ENCODE results near the gene SLC30A3. TPM values are rescaled to one million over a fixed set of nuclear protein-coding genes. Genes with fewer than 3 reads are reported as not detected.

Gene SLC30A3
- total RNA-seq, 1 experiment from 2014 or later: not detected

DNA sequence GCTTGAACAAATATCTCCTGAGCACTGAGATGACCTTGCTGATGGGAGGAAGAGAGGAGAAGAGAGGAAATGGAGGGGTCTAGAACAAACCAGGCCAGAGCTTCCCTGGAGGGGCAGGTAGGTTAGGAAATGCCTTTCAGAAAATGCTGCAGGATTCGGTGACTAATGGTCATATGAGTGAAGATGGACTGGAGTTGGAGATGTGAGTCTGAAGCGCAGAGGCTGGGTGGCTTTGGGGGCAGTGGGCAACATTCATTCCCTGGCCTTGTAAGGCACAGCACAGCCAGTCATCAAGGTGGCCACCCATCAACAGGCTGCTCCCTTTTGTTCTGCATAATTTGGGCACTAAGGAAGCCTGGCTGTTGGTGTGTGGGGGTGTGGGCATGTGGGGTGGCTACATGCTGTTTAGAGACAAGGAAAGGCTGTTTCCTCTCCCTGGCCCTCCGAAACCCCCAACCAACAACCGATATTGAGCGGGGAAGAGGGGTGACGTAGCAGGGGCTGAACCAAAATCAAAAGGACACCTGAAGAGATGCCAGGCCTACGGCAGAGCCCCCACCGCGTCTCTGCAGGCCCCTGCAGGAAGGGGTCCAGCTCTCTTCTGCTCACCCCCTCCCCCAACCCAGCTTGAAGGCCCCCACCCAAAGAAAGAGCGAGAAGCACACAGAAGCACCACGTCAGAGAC is 1.5 kb downstream of the SLC30A3 start:
- DNase-seq (ENCODE audit: low read depth): no peak

DNA sequence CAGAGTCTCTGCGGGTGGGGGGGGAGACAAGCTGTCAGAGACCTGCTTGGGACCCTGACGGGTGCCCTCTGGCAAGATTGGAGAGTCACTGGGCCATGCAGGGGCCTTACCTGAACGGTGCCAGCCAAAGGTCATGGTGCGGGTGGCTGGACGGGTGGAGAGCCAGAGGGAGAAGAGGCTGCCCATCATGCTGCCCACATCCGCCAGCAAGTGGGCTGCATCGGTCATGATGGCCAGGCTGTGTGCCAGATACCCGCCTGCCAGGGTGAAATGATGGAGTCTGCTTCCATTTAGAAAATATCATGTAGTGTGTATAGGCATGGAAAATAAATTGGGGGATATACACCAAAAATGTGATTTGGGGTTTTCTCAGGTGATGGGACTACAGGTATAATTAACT is 4.8 kb downstream of the SLC30A3 start:
- no peak for DNase-seq (ENCODE audit: low read depth)

DNA sequence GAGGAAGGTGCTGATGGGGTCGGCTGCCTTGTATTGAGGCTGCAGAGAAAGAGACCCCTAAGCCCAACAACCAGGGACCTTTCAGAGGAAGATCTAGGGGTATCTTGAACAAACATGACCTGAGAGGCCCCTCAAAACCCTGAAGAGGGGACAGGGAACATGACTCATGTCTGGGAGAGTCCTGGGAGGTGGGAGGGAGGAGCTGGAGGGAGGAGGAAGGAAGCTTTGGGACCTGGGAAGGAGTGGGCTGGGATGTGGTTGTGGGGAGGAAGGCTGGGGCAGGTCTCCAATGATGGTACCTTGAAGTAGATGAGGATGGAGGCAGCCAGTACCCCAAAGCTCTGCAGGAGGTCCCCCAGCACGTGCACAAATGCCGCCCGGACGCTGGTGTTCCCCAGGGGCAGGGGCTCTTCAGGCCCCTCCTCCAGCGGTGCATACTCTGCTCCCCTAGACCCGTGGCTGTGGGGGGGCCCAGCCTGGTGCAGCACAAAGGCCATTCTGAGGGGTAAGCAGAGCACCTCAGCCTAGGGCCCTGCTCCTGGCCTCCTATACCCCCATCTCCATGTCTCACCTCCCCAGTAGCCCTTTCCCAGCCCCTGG is 5.9 kb downstream of the SLC30A3 start:
- no peak for DNase-seq (ENCODE audit: low read depth)

DNA sequence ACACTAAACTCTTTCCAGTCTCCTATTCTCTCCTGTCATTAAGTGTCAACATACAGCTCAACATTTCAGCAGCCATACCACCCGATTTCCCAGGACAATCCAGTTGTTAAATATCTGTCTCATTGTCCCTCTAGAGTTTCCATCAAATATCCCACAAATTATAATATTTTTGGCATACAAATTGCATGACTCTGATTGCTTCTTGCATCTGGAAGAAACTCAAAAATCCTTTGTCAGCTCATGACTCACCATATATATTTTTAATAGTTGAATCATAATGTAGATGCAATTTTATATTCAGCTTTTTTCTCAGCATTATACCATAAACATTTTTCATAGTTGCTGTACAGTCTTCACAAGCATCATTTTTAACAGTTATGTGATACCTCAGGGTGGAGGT is 7.2 kb downstream of the SLC30A3 start:
- DNase-seq (ENCODE audit: low read depth): no peak

DNA sequence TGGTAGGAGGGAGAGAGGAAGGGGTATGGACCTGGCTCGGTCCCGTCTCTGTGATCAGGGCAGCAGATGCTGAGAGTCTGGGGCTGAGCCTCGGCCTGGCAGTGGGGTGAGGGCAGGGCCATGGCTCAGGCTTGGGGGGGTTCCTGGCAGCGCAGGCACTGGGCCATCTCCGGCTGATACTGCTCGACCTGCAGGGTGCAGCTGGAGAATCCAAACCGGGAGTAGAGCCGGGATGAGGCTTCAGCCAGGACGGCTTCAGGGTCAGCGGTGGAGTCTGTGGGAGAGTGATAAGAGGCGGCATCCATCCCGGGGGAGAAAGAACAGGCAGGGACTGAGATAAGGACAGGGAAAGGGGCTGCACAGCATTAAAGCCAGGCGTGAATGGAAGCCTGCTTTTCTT is 7.7 kb downstream of the SLC30A3 start:
- no peak for DNase-seq (ENCODE audit: low read depth)

DNA sequence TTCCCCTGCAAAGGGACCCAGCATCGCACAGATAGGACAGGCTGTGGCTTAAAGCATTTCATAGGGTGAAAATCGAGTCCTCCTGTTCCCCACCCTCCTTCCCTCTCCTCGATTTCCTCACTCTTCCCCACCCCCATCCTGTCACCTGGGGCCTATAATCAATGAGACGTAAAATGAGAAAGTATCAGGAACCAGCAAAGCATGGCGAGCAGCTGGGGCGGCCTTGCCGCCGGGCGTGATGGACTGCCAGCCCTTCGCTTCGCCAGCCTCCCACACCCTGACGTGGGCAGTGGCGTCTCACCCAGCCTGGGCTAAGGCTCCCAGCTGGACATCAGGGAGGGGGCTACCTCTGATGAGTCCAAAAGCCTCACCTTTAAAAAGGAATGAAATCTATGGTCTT is 11.1 kb downstream of the SLC30A3 start:
- no peak for DNase-seq (ENCODE audit: low read depth)

DNA sequence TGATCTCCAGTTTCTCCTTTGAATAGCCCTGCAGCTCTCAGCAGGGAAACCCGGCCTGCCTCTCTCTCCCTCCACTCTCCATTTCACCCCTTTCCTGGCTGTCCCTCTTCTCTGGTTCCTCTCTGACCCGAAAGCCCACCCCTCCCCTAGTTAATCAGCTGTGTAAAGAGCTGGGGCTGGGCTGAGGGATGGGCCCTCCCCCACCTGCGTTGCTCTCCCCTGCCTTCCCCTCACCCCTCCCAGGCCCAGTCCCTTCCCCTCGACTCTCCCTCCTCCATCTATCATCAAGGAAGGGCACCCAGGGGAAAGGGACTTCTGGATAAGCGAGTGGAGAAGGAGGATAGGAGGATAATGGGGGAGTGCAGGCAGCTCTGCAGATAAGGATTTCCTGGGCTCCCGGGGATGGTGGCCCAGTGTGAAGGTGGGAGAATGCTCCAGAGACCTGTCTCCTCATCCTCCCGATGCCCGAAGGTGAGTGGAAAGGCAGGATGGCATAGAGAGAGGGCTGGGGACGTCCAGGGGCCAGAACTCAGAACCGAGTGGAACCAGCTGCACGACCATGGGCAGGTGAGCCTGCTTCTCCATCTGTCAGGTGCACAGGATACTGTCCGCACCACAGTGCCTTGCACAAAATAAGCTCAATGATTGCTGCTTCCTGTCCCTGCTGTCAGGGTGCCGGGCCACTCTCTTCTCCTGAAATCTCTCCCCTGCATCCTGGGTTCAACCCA is 12.0 kb downstream of the SLC30A3 start:
- DNase-seq (ENCODE audit: low read depth): no peak

DNA sequence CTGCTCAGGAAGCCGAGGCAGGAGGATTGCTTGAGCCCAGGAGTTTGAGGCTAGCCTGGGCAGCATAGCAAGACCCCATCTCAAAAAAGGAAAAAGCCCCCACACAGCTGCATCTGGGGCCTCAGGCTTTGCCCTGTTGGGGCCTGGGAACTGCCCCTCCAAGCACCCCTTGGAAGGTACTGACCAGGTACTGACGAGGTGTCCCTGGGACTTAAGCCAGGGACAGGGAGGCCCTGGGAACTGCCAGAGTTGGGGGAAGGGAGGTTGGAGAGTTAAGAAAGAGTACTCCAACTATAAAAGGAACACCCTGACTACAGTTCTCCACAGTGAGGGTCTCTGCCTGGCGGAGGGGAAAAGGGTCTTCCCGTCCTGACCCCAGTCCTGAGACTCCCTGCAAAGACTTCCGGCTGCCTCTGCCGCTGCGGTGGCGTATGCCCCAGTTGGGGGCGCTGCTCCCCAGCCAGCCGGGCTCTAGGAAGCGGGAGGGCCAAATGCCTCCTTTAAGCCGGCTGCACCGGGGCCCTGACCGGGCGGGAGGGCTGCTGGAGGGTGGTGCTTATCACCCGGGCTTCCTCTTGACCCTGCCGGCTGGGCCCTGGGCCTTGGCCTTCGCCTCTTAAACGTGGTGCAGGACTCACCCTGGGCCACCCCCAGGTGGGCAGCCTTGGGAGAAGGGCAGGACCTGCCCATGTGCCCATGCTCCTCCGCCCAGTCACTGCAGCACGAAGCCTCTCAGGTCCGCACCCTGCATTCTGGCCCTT is 12.8 kb downstream of the SLC30A3 start:
- peak; percentile 22 for DNase-seq (ENCODE audit: low read depth)

DNA sequence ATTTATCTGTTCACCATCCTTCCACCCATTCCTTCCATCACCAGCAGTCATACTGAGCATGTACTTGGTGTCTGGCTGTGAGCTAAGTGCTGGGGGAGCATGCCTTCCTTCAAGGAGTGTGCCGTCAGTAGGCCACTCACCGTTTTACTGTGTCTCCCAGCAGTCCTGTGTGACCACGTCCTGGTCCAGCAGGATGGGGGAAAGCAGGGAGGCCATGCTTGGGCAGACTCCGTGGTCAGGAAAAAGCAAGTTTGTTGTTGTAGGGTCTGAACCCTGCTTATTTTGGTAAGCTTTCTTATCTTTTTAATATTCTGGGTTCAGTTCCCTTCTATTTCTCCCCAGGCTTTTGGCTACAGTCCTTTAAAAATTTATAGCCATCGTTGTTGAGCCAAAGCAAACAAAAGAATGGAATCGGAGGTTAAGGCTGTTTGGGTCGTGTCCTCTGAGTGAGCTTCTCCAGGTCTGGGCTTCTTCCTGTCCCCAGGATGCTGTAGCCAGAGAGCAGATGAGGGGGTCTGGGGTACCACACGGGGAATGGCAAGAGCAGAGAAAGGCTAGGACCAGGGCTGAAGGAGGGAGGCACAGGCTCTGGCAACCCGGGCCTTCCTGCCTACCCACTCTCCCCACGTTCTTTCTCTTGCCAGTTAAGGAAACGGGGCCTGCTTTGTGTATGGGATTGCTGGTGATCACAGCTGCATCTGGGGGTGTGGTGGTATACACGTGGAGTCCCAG is 13.5 kb downstream of the SLC30A3 start:
- DNase-seq (ENCODE audit: low read depth): peak; percentile 23

DNA sequence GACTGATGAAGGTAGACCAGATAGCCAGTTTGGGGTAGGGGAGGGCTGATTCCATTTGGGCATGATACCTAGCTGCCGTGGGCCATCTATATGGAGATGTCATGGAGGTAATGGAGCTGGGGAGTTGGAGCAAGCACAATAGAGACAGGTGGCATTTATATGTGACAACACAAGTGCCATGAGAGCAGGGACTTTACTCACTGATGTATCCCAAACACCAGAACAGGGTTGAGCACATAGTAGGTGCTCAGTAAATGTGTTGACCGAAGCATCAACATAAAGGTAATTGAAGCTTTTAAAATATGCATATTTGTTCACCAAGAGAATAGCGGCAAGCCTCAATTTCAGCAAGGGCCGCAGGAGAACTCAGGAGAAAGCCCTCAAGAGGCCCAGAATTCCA is 15.0 kb downstream of the SLC30A3 start:
- no peak for DNase-seq (ENCODE audit: low read depth)

DNA sequence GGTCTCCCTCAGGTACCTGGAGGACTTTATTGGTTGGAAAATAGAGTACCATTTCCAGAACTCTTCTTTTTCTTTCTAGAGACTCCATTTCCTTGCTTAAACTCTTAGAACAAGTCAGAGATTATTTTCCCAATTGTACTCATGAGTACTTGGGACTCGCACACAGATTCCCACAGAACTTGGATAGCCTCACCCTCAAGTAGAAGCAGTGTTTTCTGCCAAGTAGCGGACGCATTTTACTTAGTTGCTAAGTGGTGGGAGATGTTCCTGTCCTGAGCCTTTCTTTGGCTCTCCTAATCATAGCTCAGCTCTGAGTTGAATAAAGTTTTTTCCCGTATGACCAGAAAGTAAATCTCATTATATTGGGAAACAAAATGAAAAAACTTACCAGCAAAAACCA is 17.2 kb downstream of the SLC30A3 start:
- no peak for DNase-seq (ENCODE audit: low read depth)

DNA sequence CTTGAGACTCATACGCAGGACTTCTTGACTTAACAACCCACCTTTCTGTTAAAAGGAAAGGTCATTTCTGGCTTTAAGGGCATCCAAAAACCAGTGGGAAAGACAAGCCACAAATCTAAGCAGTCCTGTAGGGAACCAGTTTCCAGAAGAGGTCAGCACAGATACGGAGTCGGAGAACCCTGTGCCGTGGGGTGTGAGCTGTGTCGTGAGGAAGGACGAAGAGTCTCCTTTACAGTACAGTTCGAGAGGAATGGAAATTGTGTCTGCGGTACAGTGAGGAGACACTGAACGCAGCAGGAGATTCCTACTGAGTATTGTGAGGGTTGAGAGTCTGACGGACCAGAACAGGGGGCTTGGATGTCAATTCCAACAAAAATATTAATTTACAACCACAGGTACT is 17.7 kb downstream of the SLC30A3 start:
- no peak for DNase-seq (ENCODE audit: low read depth)

DNA sequence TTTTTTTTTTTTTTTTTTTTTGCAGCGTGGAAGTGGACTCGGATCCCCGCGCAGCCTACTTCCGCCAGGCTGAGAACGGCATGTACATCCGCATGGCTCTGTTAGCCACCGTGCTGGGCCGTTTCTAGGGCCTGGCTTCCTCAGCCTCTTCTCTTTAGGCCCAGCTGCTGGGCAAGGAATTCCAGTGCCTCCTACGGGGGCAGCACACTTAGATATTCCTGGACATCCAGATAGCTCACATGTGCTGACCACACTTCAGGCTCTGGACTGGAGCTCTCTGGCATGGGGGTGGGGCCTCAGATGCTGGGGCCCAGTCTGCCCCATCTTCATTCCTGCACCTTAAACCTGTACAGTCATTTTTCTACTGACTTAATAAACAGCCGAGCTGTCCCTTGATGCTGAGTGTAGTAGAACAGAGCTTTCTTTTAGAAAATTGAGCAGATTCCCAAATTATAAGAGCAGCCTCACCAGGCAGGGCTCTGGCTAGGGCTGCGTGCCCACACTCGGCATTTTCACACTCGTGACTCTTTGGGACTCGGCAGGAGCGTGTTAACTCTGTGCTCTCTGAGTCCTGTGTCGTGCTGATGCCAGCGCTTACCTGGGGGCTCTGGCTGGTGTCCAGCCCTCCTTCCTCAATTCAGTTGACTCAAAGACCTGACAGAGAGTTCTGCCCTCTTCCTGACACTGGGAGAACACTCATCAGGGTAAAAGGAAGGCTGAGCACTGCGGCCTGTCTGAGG is 19.3 kb downstream of the SLC30A3 start:
- DNase-seq (ENCODE audit: low read depth): no peak

DNA sequence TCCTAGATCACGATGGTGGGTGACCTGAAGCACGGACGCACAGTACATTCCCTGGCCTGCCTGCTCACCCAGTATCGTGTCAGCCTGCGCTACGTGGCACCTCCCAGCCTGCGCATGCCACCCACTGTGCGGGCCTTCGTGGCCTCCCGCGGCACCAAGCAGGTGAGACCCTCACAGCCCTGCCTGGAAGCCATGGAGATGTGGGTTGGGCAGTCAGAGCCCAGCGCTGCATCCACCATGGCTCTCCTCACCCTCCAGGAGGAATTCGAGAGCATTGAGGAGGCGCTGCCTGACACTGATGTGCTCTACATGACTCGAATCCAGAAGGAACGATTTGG is 20.3 kb downstream of the SLC30A3 start:
- no peak for DNase-seq (ENCODE audit: low read depth)

DNA sequence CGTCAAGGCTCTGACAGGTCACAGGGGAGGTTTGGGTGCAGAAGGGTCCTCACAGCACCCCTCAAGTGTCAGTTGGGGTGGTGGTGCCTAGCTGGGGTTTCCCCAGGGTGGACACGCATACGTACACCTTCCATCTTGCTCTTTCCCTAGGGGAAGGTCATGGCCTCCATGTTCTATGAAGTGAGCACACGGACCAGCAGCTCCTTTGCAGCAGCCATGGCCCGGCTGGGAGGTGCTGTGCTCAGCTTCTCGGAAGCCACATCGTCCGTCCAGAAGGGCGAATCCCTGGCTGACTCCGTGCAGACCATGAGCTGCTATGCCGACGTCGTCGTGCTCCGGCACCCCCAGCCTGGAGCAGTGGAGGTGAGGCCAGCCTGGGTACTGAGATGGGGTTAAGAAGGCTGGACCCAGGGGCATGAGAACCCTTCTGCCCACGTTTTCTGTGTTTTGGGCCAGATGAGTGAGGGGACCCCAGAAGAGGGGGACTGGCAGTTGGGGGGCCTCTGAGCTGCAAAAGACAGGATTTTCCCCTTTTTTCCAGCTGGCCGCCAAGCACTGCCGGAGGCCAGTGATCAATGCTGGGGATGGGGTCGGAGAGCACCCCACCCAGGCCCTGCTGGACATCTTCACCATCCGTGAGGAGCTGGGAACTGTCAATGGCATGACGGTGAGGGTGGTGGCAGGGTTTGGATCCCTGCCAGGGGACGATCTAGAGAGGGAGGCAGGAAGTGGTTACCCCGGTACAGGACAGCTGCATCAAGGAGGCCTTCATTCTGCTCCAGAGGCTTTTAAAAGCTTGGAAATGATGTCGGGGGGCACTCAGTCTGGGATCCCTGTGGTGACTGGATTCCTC is 20.9 kb downstream of the SLC30A3 start:
- DNase-seq (ENCODE audit: low read depth): no peak

DNA sequence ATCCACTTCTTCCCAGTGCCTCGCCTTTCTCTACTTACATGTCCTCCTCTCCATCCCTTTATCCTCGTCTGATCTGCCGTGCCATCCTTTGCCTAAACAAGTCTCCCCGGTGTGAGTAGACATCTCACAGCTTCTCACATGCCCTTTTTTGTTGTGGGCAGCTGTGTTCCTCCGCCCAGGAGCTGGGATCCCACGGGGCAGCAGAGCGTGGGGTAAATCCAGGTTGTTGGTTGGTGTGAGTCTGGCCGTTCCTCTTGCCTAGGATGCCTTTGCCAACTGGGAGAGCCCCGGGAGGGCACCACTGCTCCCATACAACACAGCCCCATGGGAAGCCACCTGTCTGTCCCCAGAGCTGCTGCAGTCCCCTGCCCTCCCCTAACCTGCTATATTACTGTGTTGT is 22.4 kb downstream of the SLC30A3 start:
- no peak for DNase-seq (ENCODE audit: low read depth)

DNA sequence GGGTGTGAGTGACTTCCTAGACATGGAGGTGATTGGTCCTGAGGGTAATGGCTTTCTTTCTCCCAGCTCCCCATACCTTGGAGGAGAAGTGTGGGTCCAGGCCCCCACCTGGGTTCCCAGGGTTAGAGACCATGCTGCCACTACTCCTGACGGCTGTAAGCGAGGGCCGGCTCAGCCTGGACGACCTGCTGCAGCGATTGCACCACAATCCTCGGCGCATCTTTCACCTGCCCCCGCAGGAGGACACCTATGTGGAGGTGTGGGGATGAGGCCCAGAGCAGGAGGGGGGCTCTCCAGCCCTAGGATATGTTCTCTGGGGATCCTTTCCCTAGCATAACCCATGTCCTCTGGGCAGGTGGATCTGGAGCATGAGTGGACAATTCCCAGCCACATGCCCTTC is 23.9 kb downstream of the SLC30A3 start:
- no peak for DNase-seq (ENCODE audit: low read depth)

DNA sequence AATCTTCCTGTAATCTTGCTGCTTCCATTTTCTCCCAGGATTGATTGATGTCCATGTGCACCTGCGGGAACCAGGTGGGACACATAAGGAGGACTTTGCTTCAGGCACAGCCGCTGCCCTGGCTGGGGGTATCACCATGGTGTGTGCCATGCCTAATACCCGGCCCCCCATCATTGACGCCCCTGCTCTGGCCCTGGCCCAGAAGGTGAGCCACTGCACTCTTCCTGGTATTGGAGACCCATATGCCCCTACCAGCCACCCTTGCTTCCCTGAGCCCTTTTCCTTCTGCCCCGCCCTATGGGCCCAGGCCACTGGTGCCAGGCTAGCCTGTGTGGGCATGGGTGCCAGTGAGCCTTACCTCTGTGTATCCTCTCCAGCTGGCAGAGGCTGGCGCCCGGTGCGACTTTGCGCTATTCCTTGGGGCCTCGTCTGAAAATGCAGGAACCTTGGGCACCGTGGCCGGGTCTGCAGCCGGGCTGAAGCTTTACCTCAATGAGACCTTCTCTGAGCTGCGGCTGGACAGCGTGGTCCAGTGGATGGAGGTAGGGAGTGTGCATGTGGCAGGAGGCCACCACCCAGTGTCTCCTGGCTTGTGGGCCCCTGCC is 25.4 kb downstream of the SLC30A3 start:
- no peak for DNase-seq (ENCODE audit: low read depth)

DNA sequence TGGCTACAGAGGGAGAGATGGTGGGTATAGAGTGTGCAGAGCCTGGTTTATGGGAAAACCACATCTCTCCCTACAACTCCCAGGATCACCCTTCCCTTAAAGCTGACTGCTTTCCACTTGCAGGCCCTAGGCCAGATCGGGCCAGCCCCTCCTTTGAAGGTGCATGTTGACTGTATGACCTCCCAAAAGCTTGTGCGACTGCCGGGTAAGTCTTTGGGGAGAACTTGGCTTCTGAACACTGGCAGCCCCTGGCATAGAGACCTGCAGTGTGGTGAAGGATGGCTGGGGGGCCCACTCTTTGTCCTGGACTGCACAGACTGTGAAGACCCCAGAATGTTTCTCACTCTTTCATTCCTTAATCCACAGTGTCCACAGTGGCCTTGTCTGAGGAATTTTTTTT is 26.2 kb downstream of the SLC30A3 start:
- DNase-seq (ENCODE audit: low read depth): no peak

DNA sequence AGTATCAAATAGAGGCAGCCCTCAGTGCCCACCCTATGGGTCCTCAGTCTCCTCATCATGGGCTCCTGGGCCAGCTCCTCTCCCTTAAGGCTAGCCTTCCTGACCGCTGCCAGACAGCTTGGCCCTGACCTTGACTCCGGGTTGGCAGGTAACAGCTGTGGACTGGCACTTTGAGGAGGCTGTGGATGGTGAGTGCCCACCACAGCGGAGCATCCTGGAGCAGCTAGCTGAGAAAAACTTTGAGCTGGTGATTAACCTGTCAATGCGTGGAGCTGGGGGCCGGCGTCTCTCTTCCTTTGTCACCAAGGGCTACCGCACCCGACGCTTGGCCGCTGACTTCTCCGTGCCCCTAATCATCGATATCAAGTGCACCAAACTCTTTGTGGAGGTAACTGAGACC is 26.7 kb downstream of the SLC30A3 start:
- no peak for DNase-seq (ENCODE audit: low read depth)
